Prostate gland (tissue), 2 donors: ENCODE measurements around the gene BCL2L12.

Experiments
- POLR2A ChIP-seq: fragments of 450-650 bp; IDR thresholded peaks from one replicate; pipeline ENCODE4 v1.6.1; 2016; ENCODE audit warnings: antibody characterized with exemption, mild to moderate bottlenecking
- POLR2AphosphoS5 ChIP-seq: sonication (generic); formaldehyde crosslinking; IDR thresholded peaks from one replicate; pipeline ENCODE4 v1.6.1; 2017; ENCODE audit warnings: antibody characterized with exemption
- TF ChIP-seq, protein P1 (sequence below), 4 experiments: fragments of 200-600 bp in 2 of 4; fragments of 450-650 bp in 2 of 4; sonication (generic) in 2 of 4; IDR thresholded peaks; 1 replicate in 3 of 4; 2 replicates in 1 of 4; pipeline ENCODE4 v1.5.1; 2016 to 2019; ENCODE audit warnings: antibody characterized with exemption in 4 of 4, mild to moderate bottlenecking in 2 of 4, moderate library complexity in 2 of 4

GRCh38 chr19:49629659-49630058 lies 36.1 kb upstream of the BCL2L12 start:
- TF ChIP-seq POLR2AphosphoS5 (no peak), POLR2A (no peak)
- TF ChIP-seq, protein P1, sequence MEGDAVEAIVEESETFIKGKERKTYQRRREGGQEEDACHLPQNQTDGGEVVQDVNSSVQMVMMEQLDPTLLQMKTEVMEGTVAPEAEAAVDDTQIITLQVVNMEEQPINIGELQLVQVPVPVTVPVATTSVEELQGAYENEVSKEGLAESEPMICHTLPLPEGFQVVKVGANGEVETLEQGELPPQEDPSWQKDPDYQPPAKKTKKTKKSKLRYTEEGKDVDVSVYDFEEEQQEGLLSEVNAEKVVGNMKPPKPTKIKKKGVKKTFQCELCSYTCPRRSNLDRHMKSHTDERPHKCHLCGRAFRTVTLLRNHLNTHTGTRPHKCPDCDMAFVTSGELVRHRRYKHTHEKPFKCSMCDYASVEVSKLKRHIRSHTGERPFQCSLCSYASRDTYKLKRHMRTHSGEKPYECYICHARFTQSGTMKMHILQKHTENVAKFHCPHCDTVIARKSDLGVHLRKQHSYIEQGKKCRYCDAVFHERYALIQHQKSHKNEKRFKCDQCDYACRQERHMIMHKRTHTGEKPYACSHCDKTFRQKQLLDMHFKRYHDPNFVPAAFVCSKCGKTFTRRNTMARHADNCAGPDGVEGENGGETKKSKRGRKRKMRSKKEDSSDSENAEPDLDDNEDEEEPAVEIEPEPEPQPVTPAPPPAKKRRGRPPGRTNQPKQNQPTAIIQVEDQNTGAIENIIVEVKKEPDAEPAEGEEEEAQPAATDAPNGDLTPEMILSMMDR (IDR thresholded peaks at IDR 0.05), result no peak
